ENCODE measurements around the gene NOX5.
"Not testable (repeated sequence)": the region's sequence is repeated elsewhere in the genome, so short reads cannot be mapped to it uniquely, and the experiment has no call there.

The NOX5 gene

DNA sequence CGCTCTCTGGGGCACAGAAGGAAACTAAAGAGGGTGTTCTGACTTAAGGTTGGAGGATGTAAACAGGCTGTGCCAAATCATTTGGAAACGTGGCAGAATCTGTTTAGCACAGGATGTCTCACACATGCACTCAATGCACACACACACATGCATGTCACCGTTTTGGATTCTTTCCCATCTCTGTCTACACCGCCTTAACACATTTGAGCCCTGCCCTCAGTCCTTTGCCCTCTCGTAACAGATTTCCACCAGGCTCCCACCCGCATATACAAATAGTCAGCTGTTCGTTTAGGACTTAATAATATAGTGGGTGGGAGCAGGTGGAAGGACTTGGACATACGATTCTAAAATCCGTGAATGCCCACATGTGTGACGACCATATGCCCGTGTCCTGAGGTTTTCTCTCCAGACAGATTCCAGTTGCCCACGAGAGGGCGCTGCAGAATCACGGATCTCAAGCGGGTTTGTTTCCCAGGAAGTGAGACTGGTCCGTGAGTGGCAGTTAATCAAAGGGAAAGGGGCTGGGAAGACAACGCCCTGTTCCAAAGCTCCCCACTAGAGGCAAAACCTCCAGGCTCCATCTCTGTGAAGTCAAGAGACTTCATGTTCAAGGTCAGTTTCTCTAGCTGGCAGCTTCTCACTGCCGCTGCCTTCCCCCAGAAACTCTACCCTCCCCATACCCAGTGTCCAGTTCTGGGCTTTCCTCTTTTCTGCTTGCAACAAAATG is 44.5 kb downstream of the NOX5 start:
- peak; percentile 79 for DNase-seq (ENCODE audit: low spot score)

DNA sequence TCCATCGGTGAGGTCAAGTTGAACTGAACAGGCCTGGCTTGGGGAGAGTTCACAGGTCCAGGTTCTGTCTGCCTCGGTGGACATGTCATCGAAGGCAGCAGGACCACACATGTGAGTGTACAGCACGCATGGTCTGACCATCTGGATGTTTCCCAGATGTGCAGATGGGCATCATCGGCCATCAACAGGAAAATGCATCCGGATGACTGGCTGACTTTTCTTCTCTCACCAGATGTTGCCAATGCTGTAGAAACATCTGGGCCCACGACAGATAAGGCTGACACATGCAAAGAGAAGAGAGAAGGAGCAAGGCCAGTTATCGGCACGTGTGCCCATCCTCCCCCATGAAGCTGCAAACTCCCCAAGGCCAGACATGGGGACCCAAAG is 45.1 kb downstream of the NOX5 start:
- DNase-seq (ENCODE audit: low spot score), result no peak

DNA sequence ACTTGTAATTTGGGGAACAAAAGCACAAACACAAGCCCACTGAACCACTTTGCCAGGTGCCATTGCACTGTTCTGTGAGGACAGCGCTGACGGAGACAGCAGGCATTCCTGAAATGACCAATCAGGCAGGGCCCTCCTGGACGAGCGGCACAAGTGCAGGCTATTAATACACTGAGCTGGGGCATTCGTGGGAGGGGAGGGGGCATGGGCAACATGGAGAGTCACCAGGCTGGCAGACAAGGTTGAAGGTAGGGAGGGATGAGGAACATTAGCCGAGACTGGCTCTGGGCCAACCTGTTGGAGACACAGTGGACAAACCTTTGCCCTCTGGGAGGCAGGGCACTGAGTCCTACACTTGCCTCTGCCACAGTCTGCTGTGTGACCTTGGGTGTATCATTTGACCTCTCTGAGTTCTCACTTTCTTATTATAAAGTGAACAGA is 45.6 kb downstream of the NOX5 start:
- no peak for DNase-seq (ENCODE audit: low spot score)

DNA sequence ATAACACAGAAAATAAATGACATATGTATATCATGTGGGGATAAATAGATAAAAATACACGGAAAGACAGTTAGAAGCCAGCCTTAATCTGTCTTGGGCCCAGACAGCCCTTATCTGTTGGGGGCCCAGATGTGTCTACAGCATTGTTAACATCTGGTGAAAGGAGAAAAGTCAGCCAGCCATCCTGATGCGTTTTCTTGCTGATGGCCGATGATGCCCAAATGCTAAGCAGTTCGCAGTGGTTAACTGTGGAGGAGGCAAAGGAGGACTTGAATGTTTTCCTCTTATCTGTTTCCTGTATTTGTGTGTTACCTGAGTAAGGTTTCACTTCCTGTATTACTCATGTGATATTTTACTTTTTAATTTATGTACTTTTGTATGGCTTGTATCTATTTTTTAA is 46.2 kb downstream of the NOX5 start:
- peak; percentile 48 for DNase-seq (ENCODE audit: low spot score)

DNA sequence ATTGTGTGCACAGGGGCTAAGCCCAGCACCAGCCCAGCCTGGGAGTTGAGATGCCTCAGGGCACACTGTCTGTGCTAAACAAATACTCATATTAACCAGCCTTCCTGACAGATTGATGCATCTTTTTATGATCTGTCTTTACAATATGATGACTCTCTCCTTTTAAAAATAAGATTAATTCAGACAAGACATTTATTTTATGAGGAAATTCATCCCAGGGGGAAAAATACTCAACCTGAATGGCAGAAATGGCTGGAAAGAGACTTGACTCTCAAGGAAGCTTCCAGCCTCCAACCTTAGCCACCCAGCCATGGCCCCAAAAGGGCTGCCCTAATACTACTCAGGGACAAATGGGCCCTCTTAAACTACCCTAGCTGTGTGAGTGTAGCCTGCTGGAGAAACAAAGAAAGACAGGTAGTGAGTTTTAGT is 46.9 kb downstream of the NOX5 start:
- DNase-seq (ENCODE audit: low spot score), result no peak

DNA sequence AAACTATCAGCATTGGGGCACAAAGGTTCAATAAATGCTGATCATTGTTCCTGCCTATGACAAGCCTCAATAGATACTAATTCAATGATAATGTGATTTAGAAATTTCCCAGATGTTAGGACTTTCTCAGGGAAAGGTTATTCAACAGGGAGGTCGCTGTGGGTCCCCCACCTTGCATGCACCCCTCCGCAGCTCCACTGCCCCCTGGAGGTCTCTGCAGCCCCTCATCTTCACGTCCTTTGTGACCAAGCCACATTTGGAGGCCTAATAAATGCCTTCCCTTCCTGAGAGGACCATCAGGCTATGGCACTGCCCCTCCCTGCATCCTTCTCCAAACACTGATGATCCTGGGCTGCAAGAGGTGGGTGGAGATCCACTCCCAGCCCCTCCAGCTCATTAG is 50.2 kb downstream of the NOX5 start:
- DNase-seq (ENCODE audit: low spot score), result no peak

DNA sequence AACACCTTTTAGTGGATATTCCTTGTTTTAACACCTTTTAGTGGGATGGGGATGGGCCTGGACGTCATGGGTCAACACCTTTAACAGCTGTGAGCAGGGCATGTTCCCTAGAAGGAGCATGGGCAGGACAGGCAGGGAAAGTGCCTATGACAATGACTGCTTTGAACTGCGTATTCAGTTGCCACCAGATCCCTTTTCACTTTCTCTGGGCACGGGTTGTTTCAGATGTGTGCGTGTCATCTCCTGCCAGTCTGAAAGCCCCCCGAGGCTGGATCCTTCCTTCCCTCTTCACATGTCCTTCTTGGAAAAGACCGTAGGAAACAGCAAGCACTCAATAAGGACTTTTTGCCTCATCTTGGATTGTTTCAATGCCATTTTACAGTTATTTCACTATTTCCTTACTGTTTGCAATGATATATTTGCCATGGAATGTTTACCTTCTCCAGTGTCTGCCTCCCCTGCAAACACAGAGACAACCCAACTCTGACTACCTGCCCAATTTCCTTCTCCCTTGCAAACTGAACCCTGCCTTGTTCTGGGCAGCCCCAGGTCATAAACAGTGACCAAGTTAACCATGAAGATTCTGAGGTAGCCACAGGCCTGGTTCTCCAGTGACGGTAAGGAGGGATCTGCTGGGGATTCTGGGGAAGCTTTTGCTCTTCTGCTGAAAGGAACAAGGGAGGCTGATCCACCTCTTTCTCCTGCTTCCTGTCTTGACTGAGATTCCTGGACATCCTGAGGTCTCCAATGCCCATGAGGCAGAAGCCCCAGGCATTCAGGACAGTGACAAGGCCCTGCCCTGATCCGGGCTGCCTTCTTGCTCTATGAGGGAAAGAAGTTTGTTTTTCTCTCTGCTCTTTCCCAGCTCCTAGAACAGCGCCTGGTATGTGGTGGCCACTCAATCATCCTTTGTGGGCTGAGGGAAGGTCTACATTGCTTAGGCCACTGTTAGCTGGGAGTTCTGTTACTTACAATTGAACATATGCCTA is 51.8 kb downstream of the NOX5 start:
- DNase-seq (ENCODE audit: low spot score), result no peak

DNA sequence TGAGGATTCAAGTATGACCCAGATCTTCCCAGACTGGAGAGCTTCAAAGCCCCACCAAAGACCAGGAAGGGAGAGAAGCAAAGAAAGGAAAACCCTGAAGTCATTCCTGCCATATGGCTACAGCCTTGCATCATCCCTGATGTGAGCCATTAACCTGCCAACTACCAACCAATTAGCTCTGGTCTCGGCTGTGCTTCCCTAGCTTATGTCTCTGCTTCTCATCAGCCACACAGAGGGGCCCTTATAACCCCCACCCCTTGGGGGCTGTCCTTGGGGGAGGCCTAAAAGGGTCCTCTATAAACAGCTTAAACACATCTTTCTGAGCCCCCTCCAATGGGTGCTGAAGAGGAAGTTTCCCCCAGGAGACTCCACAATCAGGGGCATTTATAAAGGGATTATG is 52.8 kb downstream of the NOX5 start:
- no peak for DNase-seq (ENCODE audit: low spot score)

DNA sequence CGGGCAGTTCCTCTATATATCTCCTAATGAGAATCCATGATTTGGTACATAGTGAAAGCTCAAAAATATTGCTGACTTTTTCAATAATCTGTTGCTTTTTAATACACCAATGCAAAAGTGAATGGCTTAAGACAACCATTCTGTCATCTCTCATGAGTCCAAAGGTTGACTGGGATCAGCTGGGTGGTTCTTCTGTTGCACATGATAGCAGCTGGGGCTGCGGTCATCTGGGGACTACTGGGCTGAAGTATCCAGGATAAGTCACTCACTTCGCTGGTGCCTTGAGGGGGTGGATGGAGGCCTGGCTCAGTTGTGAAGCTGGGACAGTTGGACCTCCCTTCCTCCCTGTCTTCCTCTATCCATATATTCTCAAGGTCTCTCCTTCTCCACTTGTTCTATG is 53.7 kb downstream of the NOX5 start:
- DNase-seq (ENCODE audit: low spot score), result no peak

DNA sequence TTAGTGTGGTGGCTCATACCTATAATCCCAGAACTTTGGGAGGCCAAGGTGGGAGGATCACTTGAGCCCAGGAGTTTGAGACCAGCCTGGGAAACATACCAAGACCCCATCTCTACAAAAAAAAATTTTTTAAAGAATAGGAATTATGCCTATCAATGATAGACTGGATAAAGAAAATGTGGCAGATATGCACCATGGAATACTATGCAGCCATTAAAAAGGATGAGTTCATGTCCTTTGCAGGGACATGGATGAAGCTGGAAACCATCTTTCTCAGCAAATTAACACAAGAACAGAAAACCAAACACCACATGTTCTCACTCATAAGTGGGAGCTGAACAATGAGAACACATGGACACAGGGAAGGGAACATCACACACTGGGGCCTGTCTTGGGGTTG is 54.8 kb downstream of the NOX5 start:
- not testable (repeated sequence) for DNase-seq (ENCODE audit: low spot score)

DNA sequence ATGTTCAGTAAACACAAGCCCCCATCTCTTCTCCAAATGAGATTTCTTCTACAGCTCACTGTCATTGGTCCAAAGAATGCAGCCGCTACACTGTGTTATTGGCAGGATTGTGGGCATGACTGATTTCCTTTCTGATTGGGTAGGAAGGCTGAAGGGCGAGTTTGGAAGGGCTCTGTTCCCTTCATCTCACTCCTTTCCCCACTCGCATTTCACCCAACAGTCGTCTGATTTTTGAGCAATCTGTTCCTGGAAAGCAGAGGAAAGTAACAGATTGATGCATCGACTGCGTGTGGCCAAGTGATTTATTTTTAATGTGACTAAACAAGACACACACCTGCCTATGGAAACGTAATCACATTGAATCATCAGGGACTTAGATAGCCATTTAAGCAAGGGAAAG is 55.5 kb downstream of the NOX5 start:
- DNase-seq (ENCODE audit: low spot score), result no peak

DNA sequence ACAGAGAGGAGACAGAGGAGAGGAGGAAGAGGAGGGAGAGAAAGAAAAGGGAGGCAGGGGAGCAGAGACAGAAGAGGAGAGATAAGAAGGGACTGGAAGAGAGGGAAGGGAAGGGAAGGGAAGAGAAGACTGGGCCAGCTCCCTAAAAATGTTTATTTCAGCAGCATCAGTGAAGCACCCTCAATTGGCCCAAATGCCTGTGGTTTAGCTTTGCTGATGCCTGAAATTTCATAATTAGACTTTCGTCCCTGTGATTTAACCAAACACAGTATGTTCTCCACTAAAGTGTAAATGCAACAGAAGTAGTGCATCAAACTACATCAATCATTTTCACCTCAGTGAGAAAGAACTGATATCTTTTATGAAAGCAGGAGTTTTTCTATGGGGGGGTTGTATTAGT is 55.9 kb downstream of the NOX5 start:
- DNase-seq (ENCODE audit: low spot score), result no peak

DNA sequence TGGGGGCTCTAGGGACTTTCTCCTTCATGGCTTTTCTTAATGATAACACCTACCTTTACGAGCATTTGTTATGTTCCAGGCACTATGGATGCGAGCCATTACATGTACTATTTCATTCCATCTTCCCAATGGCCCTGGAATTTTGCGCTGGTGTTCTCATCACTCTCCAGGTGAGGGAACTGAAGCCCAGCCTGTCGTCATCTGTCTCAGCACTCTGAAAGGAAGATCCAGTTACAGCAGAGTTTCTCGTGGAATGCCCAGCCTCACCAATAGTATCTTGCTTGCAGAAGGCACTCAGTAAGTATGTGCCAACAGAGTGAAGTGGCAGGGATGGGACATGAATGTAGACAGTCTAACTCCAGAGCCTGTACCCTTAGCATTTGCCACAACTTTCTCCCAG is 56.8 kb downstream of the NOX5 start:
- no peak for DNase-seq (ENCODE audit: low spot score)

DNA sequence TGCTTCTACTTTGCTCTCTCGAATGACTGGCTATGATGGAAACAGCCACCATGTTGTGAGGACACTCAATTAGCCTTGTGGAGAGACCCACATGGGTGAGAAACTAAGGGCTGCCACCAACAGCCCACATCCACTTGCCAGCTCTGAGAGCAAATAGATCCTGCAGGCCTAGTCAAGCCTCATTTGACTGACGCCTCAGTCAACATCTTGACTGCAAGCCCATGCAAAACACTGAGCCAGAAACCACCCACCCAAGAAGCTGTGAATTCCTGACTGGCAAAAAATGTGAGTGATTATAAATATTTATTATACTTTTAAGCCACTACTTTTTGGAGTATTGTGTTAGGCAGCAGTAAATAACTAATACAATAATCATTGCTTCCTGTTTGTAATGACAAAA is 58.4 kb downstream of the NOX5 start:
- no peak for DNase-seq (ENCODE audit: low spot score)

DNA sequence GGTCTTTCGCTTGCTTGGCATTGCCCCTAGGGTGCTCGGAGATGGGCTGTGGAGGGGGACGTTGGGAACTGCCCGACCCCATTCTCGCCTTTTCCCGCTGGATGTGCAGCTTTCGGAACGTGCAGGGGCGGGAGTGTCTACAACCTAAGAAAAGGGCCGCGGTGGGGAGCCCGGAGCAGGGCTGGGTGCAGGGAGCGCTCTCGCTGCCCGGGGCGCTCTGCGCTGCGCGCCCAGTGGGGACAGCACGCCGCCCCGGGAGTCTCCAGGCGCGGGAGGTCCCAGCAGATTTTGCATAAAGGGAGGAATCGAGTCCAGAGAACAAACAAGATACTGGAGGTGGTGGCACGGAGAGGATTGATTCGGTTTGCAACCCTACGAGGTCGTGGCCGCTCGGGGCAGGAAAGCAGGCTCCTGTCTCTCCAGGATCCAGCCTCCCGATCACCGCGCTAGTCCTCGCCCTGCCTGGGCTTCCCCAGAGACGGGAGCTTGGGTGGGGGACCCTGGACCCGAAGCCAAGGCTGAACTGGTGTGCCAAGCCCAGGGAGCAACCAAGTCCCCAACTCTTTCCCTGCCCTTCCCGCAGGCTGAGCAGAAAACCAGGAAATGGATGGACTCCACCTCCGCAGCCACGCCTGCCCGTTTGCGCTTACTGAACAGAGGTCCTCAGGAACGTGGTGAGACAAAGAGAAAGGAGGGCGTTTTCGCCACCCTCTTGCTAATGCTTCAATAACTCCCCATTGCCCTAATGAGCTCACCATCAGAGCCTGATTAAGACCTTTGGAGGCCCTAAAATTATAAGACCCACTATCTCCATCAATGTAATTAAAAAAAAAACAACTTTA is 59.7 kb downstream of the NOX5 start:
- DNase-seq (ENCODE audit: low spot score), result no peak

DNA sequence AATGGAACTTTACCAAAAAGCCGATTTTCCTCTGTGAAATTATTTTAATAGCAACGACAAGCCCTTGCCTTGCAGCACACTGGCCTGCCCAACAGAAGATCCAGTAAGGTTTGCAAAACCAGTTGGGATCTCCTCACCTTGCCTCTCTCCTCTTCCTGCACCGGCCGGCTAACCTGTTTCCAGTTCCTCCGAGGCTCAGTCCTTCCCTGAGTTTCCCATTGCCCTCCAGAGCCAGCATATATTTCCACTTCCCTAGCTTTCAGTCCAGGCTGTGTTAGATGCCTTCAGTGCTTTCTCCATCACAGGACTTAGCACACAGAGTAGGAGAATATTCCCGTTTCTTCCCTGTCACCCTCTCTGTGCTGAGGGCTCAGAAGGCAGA is 60.3 kb downstream of the NOX5 start:
- no peak for DNase-seq (ENCODE audit: low spot score)

DNA sequence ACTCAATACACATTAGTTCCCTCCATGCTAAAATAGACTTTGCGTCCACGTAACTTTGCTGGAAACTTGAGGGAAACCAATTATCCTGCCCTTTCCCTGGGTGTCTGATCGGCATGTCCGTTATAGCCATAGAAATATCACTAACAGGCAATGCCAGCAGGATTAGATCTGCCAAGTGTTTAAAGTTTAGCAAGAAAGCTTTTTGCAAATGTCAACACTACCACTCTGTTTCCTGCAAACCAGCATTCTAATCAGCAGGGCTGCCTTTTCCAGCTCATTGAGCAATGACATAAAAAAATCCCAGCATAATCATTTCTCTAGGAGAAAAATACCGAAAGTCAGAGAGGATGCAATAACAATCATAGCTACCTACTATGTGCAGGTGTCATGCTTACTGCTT is 60.9 kb downstream of the NOX5 start:
- DNase-seq (ENCODE audit: low spot score), result no peak

DNA sequence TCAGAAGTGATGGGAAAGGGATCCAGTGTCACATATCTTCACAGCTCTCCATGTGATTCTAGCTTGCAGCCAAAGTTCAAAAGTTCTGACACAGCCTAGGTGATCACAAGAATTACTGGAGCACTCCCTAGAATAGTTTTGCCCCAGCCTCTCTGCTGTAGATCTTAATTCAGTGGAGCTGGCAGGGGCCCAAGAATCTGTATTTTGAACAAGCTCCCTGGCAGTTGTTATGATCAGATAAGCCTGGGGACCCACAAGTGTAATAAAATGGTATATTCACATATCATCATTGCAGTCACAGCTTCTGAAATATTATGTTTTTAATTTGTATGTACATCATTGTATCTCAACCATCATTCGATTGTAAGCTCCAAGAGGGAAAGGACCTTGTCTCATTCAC is 62.3 kb downstream of the NOX5 start:
- no peak for DNase-seq (ENCODE audit: low spot score)

DNA sequence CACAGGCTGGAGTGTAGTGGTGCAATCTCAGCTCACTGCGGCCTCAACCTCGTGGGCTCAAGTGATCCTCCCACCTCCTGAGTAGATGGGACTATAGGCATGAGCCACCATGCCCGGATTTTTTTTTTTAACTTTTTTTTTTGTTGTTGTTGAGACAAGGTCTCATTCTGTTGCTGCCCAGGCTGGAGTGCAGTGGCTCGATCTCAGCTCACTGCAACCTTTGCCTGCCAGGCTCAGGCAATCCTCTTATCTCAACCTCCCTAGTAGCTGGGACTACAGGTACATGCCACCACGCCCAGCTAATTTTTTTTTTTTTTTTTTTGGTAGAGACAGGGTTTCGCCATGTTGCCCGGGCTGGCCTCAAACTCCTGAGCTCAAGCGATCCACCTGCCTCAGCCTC is 64.1 kb downstream of the NOX5 start:
- no peak for DNase-seq (ENCODE audit: low spot score)

DNA sequence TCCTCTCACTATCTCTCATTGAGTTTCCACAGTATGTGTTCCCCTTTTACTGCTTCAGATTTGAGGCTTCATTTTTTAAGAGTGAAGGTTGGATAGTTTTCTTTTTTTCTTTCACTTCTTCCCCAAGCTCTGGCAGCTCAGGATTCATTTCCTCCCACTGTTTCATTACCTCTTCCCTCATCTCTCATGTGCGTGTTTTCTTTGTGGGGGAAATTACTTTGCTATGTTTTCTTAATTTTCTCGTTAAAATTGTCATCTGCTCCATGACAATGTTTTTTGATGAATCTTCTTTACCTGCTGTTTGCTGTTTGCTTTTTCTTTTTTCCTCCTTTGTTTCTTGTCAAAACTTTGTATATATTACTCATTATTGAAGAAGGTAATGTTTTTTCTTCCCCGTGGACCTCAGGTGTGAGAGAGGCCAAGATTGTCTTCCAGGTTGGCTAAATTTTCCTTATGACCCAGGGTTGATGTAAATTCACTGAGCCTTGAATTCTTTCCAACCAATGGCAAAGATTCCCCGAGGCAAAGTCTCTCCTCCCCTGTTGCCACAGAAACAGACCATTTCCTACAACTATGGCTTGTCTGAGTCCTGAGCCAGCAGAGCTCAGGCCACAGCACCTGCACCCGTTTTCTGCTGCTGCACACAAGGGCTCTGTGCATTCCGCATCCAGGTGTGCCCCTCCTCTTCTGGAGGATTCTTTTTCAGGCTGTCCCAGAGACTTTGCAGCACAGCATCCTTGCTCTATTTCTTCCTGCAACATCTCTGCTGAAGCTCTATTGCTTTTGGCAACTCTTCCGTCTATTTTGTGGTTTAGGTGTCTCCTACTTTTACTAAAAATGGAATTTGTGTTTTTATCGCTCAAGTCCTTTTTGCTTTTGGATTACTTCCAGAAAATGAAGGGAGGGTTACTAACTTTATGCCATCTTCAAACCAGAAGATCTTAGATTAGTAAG is 66.1 kb downstream of the NOX5 start:
- DNase-seq (ENCODE audit: low spot score), result no peak

DNA sequence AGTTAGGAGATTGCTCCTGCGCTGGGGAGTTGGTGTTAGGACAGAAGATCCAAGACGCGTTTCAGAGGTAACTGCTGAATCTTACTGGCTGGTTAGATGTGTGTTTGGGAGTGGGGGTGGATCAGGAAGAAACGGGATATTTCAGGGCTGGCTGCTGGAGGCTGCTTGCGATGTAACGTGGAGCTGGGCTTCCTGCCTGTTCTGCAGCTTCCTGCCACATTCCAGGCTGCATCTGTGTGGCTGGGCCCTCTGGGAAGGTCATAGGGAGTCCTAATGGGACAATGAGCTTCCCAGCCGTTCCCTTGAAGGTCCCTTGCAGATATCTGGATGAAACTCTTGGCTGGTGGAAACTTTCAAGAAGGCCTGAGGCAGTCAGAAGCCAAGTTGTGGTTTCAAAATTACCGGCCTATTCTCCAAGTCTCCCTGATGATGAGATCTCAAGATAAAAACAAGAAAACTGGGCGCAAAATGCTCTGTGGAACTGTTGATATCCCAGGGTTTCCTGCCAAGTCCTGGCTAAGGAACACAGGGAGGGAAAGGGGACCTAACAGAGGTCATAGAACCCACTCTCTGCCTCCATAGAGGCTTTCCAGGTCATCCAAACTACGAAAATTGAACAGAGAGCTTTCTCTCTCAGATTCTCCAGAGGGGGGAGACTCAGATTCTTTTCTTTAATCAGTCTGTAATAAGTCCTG is 67.0 kb downstream of the NOX5 start:
- DNase-seq (ENCODE audit: low spot score), result no peak

All from germinal center (tissue), 1 donor.